Measurements from ENCODE around the gene ZNF385B. TPM values are rescaled to one million over a fixed set of nuclear protein-coding genes. Genes with fewer than 3 reads are reported as not detected.
"Not testable (repeated sequence)": the region's sequence is repeated elsewhere in the genome, so short reads cannot be mapped to it uniquely, and the experiment has no call there.

Gene ZNF385B
- 2.3 and 3.3 TPM in 2 replicates for total RNA-seq (2014; rRNA removed; shearing (Covaris generic))
- 0.04 and 0.10 TPM in 2 replicates for polyA plus RNA-seq (2014; cell fraction: nucleus; rRNA removed)

DNA sequence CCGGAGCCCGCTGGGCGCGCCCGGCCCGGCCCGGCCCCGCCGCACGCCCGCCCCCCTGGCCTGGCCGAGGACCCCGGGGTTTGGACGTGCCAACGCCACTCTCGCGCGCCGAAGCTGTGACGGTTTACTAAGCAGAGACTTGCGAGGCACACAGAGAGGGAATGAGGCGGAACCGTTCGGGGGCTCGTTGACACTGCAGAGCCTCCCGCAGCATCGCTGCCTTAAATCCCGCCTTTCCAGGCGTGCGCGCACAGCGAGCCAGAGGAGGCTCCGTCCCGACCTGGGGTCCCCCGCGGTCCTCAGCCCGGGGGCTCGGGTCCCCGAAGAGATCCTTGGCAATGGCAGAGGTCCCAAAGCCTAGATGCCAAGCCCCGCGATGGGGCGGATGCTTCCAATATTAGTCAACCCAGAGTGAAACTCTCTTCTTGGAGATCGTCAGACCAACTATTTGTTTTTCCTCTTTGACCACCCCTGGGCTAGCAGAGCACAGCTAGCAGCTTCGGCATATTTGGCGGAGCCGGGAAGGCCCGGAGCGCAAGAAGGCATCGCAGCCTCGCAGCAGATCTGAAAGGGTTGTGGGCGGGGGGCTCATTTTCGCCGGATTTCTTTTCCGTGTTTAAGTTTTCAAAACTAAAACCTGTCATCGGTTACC lies at the start of gene ZNF385B:
Gene ZNF385B, minus strand, starts transcription at position 197 of the 652 bp plus-strand sequence.
- no peak for DNase-seq (ENCODE audit: extremely low read depth, low read depth)

DNA sequence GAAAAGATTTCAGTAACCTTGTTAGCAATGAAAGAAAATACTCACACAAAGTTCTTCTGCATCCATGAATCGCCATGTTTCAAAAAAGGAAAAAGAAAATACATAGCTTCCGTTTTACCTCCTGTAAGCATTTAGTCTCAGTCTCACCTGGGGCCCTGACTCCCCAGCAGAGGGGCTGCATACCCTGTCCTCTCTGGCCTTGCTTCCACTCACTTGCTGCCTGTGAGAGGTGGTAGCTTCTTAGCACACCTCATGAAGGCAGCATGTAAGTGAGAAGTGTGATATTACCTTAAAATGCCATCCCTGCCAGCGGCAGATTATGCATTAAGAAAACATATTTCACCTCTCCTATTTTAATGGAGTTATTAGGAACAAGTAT lies 49.3 kb upstream of the ZNF385B start:
- no peak for DNase-seq (ENCODE audit: extremely low read depth, low read depth)

DNA sequence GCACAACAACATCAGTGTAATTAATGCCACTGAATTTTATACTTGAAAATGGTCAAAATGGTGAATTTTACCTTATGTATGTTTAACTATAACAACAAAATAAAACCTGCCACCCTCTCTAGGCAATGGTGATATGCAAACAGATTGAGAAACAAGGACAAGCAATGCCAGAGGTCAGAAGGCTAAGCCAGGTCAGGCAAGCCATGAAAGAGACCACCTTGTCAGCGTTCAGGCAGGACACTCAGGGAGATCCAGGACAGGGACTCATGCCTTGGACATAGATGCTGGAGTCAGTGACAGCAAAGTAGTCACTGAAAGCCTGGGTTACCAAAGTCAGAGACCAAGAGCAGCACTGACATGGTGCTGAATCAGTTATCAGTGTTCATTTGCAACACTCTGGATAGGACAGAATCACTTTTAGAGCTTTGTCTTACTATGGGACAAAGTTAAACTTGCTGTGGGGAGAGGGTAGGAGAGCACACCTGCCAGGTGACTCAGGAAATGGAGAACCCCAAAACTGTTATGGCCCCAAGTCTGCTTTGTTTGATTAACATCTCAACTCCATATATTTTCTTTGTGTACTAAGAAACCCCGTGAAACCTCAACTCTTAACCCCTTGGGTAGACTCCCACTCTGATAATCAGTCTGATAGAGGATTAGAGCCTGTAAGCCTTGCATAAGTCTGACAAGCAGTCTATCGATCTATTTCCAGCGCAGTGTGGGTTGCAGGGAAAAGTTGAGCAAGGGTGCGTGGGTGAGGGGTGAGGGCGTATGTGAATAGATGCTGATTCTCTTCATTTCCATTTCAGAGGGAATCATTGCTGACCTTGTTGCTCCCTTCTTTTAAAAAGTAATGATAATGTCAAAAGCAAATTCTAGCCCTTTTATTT lies 48.7 kb upstream of the ZNF385B start:
- DNase-seq (ENCODE audit: extremely low read depth, low read depth): no peak

DNA sequence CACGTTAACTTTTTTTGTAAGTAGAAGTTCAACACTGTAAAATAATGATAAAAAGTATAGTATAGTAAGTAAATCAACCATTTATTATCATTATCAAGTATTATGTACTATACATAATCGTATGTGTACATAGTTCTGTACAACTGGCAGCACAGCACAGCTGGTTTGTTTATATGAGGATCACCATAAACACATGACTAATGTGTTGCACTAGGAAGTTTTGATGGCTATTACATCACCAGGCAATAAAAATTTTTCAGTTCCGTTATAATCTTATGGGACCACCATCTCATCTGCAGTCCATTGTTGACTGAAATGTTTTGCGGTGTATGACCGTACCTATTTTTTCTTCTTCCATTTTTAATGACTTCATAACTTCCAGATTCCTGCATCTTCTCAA lies 39.2 kb upstream of the ZNF385B start:
- DNase-seq (ENCODE audit: extremely low read depth, low read depth): no peak

DNA sequence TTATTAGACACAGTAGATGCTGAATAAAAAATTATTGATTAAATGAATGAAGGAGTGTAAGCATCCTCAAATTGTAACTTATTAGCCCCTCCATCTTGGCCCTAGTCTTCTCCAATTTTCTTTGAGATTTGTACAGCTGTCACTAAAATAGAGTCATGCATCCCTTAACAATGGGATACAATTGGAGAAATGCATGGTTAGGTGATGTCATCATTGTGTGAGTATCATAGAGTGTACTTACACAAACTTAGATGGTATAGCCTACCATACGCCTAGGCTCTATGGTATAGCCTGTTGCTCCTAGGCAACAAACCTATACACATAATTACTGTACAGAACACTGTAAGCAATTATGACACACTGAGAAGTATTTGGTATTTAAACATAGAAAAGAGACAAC lies 38.3 kb upstream of the ZNF385B start:
- DNase-seq (ENCODE audit: extremely low read depth, low read depth): no peak

DNA sequence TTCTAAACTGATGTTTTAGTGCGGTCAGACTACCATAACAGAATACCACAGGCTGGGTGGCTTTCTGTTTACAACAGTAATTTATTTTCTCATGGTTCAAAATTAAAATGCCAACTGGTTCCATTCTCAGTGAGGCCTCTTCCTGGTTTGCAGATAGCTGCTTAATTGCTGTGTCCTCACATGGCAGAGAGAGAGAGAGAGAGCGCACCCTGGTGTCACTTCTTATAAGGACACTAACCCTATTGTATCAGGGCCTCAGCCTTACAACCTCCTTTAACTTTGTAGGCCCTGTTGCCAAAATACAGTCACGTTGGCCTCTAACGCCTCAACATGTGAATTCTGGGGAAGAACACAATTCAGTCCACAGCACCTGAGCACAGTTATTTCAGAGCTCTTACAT lies 37.5 kb upstream of the ZNF385B start:
- peak; percentile 64 for DNase-seq (ENCODE audit: extremely low read depth, low read depth)

DNA sequence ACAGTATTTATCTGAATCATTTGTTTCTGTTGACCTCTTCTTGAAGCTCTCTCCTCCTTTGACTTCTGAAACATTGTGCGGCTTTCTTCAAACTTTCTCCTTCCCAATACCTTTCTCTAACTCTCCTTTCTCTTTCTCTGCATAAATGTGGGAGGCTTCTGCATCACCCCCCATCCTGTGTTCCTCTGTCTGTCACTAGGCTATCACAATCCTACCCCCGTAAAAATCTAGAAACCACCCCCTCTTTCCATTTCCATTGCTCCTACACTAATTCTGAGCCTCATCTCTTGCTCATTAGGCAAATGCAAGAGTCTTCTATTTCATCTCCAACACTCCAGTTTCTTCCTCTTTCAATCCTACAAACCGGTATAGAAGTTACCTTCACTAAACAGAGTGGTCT lies 32.2 kb upstream of the ZNF385B start:
- DNase-seq (ENCODE audit: extremely low read depth, low read depth): no peak

DNA sequence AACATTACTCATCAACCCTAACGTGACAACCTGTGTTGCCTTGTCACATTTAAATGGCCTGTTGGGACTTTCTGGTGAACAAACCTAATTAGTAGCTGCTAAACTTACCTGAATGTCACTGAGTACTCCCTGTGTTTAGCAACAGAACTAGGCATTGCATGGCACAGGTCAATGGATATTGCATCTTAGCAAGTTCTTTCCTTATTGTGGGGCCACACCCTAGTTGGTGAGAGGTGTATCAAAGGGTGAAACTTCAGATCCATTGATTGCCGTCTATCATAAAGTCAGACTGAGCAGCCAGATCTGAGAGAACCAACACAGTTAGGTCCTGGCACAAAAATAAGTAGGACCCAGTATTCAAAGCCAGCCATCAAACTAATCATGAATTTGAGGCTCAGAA lies 29.8 kb upstream of the ZNF385B start:
- no peak for DNase-seq (ENCODE audit: extremely low read depth, low read depth)

DNA sequence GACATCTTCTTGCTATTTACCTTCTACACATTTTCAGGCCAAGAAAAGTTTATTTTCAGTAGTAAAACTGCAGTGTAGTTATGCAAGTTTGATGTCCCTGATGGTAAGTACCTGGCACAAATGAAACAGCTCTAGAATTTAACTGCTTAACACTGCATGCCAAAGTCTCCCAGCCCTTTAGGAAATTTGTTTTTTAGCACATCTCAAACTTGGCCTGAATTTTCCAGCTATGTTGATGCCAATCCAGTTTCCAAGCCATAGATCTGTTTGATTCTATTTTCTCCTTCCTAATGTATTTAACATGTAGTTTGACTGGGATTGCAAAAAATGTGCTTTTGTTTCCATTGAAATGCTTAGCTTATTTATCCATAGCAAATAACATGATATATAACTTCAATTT lies 29.3 kb upstream of the ZNF385B start:
- DNase-seq (ENCODE audit: extremely low read depth, low read depth): no peak

DNA sequence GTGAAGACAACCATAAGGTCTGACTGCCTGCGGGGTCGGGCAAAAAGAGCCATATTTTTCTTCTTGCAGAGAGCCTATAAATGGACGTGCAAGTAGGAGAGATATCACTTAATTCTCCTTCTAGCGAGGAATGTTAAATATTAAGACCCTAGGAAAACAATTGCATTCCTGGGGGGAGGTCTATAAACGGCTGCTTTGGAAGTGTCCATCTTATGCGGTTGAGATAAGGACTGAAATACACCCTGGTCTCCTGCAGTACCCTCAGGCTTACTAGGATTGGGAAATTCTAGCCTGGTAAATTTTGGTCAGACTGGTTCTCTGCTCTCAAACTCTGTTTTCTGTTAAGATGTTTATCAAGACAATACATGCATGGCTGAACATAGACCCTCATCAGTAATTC lies 27.2 kb upstream of the ZNF385B start:
- not testable (repeated sequence) for DNase-seq (ENCODE audit: extremely low read depth, low read depth)

DNA sequence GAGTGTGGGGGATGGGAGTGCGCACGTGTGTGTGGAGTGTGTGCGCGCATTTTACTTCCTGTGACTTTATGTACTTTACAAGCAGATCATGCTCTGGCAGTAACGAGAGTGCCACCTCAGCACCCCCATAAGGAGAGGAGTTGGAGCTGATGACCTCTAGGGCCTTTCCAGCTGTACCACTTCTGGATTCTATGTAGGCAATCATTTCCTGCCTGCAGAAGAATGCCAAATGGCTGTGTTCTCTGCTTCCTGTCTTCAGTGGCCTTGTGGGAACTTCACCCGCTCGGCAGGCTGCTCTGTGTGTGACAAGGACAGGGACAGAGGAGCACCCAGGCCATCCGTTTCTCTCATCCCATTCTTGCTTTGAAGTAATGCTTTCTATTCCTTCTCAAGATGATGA lies 22.8 kb upstream of the ZNF385B start:
- no peak for DNase-seq (ENCODE audit: extremely low read depth, low read depth)

DNA sequence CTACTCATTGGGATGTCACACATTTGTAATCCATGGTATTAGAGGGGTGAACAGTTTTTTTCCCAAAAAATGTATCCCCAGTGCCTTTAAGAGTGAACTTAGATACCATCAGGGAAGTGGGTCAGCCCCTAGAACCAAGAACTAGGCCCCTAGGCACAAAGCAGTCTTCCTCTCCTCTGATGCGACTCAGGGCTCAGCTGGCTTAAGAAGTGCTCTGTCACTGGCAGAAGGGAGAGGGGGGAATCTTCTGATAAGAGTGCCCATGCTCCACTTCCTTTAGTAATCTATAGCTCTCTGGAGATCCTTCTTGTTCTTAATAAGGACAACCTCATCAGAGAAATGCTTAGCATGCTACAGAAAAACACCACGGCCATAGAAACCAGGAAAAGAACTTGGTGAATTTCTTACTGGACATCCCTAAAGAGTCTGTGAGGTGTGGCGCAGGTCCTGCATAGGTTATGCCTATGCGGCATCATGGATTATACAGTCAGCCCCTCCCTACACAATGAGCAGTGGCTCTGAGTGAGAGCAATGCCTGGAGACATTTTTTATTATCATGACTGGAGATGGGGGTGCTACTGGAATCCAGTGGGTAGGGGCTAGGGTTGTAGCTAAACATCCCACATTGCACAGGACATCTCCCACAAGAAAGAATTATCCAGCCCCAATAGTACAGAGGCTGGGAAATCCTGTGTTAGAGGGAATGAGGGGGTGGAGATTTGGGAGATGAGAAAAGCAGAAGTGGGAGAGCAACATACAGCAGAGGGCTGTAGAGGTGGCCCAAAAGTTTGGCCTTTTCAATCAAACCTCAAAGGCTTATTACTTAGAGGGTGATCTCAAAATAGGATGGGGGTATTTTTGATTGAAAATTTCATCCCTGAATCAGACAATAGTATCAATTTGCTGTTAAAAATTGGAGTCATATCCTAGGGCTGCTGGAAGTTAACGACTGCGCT lies 21.7 kb upstream of the ZNF385B start:
- DNase-seq (ENCODE audit: extremely low read depth, low read depth): no peak

DNA sequence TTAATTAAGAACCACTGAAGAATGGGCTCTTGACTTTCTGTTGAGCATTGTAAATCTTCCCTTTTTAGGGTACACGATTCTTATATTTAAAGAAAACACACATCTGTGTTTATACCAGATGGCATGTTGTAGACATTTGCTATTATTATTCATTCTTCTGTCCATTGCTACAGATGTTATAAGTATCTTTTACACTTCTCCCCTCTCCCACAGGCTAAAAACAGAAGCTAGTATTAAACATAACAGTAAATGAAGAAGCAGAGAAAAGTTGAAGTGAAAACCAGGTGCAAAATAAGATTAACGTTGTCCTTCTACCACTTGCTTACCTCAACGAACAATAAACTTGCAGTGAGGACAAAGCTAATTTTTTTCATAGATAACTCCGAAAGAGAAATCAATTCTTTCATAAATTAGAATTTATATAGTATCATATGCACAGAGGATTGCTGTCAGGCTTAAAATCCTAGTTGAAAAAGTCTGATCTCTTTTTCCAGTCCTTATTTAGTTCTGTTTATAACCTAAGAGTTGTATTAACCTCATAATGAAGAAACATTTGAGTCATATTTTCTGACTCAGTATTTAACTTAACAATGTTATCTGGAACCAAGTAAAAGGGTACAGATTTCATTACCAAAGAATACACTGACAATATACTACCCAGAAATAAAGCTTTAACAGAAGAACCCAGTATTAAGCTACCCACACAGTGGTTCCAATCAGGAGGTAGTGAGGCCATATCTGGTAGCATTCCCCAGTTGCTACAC lies 16.4 kb upstream of the ZNF385B start:
- no peak for DNase-seq (ENCODE audit: extremely low read depth, low read depth)

DNA sequence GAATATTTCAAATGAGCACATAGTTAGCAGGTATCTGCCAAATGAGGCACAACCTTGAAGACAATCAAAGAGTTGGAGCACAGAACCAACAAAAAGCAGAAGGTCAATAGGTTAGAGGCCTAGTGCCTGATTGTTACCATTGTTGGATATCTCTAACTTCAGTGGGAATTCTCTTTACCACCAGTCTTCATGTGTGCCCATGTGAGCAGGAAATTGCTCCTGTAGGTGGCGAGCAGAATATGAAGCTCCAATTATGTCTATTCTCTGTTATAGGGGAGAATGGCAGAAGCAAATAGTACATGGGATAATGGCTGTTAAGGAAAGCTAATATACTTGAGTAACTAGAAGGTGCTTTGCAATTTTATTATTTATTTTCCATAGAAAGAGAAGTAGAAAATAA lies 14.9 kb upstream of the ZNF385B start:
- DNase-seq (ENCODE audit: extremely low read depth, low read depth): no peak

DNA sequence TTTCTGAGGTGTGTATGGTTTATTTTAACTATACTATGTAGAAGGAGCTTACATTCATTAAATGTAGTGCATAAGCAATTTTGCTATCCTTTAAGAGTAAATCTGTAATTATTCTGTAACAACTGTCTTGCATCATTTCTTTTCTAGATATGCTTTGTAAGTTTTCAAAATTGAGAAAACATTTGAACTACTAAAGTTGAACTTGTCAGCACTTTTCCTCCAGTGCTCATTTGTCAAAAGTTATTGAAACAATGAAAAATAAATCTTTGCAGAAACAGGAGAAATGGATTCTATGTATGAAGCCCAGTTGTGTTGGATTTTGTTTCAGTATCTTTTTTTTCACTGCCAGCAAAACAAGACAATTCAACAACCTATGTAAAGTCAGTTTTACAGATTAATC lies 14.5 kb upstream of the ZNF385B start:
- no peak for DNase-seq (ENCODE audit: extremely low read depth, low read depth)

DNA sequence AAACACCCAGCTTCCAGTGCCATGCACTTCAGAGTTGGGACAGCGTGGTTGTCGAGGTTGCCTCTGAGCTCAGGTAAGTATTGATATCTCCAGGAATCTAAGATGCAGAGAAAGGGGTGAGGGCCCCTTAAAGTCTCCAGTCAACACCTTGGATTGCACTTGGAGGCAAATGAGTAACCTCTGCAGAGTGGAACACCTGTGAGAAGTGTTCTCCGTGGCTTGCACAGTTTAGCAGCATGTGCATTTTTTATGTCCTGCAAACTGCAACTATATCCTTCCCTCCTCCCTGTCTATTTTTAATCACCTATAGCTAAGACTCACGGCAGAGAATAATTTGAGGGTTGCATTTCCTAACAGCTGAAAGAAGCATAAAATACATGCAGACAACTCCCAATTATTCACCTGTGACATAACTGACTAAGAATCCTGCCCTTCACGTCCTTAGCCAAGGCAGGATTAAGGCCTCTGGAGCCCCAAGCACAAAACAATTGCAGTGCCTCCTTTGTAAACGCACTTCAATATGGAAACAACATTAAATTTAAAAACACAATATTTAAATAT lies 1.6 kb upstream of the ZNF385B start:
- no peak for DNase-seq (ENCODE audit: extremely low read depth, low read depth)

DNA sequence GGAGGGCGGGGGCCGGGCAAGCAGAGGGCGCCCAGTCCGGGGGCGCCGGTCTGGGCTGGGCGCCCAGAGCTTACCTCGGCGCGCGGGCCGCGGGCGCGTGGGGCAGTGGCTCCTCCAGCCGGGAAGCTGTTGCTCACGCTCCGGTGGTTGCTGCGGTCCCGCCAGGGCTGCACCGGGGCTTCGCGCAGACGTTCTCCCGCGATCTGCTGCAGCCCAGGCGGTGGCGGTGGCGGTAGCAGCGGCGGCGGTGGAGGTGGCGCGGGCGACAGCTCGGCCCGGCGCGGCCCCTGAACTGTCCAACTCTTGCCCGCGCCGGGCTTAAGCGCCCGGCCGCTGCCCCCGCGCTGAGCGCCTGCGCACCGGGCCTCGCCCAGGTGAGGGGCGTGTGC lies 391 bp downstream of the ZNF385B start:
- no peak for DNase-seq (ENCODE audit: extremely low read depth, low read depth)

DNA sequence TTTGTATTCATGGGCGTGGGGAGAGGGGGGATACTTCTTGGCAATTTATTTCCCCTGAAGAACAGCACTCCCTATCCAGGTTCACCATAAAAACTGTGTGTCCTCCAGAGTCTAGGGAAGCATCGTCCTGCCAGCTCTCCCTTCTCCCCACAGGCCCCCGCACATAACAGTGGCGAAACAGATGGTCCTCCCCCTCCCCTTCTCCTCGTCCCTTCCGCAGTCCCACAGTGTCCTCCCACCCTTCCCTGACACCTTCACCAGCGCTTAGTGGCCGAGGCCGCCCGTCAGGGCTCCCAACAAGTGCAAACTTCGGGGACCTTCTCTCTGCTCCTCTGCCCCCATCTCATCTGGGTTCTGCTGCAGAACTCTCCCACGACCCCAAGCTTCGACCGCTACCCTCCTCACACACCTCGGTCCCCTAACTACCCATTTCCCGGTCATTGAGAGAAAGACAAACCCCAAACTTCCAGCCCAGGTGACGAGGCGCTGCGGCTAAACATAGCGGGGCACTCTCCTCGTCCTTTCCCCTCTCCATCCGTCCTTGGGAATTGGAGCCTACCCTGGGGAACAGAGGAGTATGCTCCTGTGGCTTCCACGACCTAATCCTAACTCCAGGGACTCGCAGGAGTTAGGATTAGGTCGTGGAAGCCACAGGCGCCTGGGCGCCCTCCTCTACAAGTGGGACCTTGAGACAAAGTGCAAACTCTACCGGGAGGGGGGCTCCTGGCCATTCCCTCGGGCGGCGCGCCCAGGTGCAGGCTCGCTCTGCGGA lies 971 bp downstream of the ZNF385B start:
- no peak for DNase-seq (ENCODE audit: extremely low read depth, low read depth)

DNA sequence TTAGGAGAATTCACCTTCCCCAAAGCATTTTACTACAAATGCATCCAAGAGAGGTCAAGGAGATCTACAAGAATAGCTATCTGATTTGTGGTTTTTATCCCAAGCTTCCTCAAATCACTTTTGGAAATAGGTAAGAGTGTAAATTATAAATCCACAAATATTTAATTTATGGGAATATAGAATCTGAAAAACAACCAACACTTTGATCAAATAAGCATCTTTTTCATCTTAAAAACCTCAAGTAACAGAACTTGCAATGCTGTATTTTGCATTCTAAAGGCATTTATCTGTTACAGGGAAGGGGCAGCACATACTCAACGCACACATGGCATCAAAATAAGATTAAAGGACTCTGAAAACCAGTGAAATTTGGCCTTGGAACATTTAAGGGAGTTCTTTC lies 1.9 kb downstream of the ZNF385B start:
- DNase-seq (ENCODE audit: extremely low read depth, low read depth): no peak

Data from NCI-H460 (cell line).